HG03439 (cell line): ENCODE measurements around the gene FAM174C.
"Not testable (repeated sequence)": the region's sequence is repeated elsewhere in the genome, so short reads cannot be mapped to it uniquely, and the experiment has no call there.

Source experiments
- ATAC-seq: cut with Tn5 transposase; IDR thresholded peaks from one replicate; pipeline ENCODE4 v1.9.1; 2021; ENCODE audit warnings: mild to moderate bottlenecking, moderate library complexity; ENCODE audit not compliant: unreplicated experiment

The FAM174C gene

DNA sequence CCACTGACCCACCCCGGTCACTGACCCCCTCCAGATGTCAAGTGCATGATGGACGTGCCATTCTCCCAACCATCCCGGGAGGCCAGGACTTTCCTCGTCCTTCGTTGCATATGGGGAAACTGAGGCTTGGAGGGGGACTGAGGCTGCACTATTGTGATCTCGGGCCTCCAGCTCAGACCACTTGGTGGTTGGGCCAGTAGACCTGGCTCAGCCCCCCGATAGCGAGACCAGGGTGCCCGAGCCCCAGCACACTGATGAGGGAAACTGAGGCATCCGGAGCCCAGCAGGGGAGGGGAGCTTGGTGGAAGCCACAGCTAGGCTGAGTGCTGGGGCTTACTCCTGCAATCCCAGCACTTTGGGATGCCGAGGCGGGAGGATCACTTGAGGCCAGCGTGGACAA lies 20.7 kb downstream of the FAM174C start:
- no peak for ATAC-seq

DNA sequence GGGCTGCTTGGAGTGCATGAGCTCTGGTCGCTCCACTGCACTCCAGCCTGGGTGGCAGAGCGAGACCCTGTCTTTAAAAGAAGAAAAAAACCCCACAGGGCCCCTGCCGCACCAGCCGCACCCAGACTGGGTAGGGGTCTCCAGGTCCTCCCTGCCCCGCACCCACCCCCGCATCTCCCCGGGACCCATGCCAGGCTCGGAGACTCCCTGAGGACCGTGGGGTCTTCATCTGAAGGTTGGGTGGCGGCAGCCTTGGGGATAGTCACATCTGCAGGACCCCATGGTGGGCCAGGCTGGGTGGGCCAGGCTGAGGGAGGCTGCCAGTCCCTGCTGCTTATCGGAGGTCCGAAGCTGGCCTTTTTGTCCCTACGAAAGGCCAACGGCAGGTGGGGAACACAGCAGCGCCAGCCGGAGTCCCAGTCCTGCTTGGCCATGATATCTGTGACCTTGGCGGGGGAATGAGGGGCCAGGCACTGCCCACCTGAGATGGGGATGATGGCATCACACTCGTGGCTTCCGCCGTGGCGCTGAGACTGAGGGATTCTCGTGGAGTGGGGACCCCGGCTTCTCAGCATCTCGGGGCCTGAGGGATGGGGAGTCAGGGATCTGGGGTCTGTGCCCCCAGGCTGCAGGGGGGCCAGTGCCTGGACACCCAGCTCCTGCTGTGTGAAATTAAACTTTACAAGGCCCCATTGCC lies 21.4 kb downstream of the FAM174C start:
- ATAC-seq, result no peak

GRCh38 chr19:1298235-1298634 lies 22.9 kb downstream of the FAM174C start:
- no peak for ATAC-seq

- no peak for ATAC-seq
Observed at GRCh38 chr19:1299801-1300200, 24.5 kb downstream of the FAM174C start.

DNA sequence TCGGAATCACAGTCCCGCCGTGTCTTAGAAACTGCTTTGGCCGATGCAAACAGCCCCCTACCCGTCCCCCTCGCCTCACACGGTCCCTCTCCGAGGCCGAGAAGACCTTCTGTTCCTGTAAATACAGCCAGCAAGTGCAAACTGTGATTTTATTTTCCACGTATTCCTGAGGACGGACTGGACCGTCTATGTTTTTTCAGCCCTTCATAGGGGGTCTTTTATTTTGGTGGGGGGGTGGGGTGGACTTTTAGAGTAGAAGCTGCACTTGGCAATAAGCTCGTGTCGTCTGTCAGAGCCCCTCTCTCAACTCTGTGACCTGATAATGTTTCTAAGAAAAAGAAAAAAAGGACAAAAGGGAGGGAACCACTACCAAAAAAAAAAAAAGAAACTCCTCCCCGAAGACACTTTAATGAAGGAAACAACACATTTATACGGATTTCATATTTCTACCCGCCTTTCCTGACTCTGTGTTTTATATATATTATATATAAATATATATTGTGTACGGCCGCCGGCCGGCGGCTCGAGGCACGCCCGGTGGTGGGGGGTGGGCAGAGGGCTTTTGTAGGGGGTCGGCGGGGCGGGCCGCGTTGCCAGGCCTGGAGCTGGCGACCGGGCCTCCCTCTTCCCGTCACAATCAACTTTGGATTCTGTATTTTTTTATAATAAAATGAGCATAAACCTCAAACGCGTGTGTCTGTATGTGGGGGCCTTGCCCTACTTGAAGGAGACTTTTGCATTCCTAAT lies 25.6 kb downstream of the FAM174C start:
- ATAC-seq, result no peak

- no peak for ATAC-seq
Observed at GRCh38 chr19:1302533-1303239, 27.4 kb downstream of the FAM174C start.

DNA sequence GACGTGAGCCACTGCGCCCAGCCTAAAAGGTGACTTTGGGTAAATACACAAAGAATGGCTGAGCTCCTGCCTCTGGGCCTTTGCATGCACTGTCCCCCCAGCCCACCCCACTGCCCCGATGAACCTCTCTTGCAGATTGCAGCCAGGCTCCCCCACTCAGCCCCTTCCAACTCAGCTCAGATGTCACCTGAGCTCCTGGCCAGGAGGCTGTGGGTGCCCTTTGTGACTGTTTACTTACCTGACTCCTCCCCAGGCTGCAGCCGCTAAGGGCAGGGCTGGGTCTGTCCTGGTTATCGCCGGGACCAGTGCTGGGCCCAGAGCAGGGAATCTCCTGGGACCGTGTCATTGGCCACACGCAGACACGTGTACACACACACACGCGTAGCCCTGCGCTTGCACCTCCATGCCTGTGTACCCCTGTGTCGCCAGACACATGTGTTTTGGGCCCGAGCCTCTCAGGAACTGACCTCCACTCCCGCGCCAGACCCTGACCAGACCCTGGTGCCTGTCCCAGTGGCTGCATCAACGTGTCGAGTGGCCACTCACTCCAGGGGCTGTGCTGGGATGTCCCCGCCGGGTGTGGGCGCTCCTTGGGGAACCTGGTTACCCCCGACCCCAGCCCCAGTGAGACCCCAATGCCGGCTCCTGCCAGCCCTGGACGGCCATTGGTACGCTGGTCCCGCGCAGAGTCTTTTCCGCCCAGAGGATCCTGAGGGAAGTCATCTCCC lies 29.0 kb downstream of the FAM174C start:
- ATAC-seq, result no peak

DNA sequence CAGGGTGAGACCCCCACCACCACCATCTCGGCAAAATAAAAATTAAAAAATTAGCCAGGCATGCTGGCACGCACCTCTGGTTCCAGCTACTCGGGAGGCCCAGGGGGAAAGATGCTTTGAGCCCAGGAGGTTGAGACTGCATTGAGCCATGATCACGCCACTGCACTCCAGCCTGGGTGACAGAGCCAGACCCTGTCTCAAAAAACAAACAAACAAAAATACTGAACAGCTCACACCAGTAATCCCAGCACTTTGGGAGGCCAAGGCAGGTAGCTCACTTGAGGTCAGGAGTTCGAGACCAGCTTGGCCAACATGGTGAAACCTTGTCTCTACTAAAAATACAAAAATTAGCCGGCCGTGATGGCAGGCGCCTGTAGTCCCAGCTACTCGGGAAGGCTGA lies 30.0 kb downstream of the FAM174C start:
- not testable (repeated sequence) for ATAC-seq

- no peak for ATAC-seq
Observed at GRCh38 chr19:1307320-1307719, 32.0 kb downstream of the FAM174C start.

DNA sequence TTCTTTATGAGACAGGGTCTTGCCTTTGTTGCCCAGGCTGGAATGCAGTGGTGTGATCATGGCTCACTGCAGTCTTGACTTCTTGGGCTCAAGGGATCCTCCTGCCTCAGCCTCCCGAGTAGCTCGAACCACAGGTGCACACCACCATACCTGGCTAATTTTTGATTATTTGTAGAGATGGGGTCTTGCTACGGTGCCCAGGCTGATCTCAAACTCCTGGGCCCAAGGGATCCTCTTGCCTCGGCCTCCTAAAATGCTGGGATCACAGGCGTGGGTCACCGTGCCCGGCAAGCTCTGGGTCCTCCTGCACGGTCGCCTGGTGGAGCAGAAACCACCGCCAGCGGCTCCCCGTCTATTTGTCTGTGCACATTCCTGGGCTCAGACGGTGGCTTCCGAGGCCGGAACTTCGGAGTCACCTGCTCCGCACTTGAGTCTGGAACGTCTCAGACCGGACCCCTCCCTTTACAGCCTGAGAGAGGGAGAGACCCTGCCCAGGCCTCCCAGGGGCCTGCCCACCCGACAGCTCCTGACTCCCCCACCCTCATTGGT lies 32.5 kb downstream of the FAM174C start:
- no peak for ATAC-seq

GRCh38 chr19:1308718-1309117 lies 33.4 kb downstream of the FAM174C start:
- ATAC-seq, result no peak

DNA sequence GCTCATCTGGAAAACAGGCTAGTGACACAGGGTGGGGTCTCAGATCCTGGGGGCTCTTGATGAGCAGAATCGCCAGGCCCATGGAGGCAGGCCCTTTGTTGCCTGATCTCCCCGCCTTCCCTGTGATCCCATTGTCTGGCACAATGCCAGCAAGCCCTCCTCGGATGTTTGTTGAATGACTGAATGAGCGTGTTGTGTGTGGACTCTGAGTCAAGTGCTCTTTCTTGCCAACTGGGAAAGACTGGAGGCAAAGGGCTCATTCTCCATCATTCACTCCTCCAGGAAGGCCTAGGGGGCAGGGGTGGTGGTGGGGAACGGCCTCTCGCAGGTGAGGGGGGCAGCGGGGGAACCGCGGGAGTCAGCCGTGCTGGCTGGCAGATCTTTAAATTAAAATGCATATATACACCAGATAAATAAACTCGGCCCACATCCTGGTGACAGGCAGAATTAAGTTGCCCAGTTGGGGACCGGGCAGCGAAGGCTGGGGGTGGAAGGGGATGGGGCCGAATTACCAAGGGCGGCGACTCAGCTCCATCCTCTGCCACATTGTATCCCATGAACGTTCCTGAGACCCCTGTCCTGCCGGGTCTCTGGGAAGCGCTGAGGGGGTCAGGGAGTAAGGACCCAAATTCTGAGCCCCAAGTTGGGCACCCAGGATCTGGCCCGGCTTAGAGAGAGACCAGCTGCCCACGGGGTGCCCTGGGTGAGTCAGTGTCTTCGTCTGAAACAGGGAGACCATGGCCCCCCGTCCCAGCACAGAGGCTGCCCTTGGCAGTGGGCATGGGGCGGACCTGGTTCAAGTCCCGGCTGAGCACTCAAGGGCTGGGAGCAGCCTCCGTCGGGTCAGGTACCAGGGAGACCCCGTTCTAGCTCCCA lies 34.9 kb downstream of the FAM174C start:
- no peak for ATAC-seq

DNA sequence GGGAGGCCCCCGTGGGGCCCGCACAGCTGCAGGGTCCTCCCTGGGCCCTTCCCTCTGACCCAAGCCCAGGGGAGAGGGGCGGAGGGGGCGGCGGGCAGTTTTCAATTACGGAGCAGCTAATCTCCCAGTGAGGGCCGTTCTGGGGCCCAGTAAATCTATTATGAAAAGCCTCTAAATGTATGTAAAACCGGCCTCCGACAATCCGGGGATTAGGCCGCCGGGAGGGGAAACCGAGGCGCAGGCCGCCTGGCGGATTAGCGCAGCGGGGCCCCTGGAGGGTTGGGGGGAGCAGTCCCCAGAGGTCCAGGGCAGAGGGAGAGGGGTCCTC lies 35.5 kb downstream of the FAM174C start:
- ATAC-seq, result no peak

- no peak for ATAC-seq
Observed at GRCh38 chr19:1311543-1312091, 36.3 kb downstream of the FAM174C start.

DNA sequence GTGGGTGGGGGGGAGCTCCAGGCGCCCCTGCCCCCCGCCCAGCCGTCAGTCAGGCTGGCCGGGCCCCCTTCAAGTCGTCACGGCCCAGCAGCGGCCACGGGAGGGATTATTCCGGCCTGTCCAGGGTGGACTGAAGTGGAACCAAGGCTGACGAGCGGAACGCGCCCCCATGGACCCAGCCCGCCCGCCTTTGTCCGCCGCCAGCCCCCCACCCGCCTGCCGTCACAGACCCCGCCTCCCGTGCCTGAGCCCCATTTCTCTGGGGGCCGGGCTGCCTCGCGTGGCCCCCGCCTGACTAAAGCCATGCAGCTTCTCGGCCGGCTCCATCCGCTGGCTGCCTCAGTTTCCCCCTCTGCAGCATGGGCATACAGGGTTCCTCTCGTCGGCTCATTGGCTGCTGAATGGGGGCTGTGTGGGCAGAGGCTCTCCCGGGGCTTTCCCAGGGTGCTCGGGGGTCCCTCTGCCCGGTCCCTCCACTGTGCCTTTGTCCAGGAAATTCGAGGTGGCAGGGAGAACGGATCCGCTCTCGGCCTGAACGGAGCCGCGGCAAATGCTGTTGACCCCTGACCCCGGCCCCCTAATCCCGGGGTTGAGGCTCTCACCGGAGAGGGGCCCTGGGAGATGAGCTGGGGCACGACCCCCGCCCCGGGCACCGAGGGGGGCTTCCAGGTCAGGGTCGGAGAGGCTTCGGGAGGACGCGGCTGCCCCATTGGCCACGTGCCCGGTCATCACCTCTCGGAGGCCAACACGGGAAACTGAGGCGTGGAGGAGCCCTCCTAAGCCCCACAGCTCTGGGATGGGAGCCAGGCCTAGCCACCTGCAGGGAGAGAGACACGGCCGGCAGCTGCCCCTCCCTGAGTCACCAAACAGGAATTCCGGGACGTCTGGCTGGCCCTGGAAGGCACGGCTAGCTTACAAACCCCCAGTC lies 37.7 kb downstream of the FAM174C start:
- no peak for ATAC-seq

- ATAC-seq, result no peak
Observed at GRCh38 chr19:1313695-1314613, 38.6 kb downstream of the FAM174C start.

GRCh38 chr19:1315470-1316166 lies 40.3 kb downstream of the FAM174C start:
- no peak for ATAC-seq
